Mucosa of descending colon (tissue), 3 donors: ENCODE data around the gene TRPM1. TPM values are rescaled to one million over a fixed set of nuclear protein-coding genes. Genes with fewer than 3 reads are reported as not detected.

Source experiments
- ATAC-seq: fragments of 200-7000 bp; cut with Tn5 transposase; one replicate; pipeline ENCODE4 v1.9.1; 2020; ENCODE audit warnings: mild to moderate bottlenecking, moderate library complexity
- DNase-seq, 3 donors: peaks; one replicate each; pipeline ENCODE4 v3.0.0-alpha.2; 2020
- H3K36me3 ChIP-seq: fragments of 200-600 bp; one replicate; pipeline ENCODE4 v1.8.0; 2021; ENCODE audit warnings: low read depth, mild to moderate bottlenecking
- H3K4me1 ChIP-seq: fragments of 200-600 bp; one replicate; pipeline ENCODE4 v1.8.0; 2021; ENCODE audit warnings: low read depth, mild to moderate bottlenecking
- H3K4me3 ChIP-seq: fragments of 200-600 bp; one replicate; pipeline ENCODE4 v1.8.0; 2021; ENCODE audit warnings: mild to moderate bottlenecking
- H3K9me3 ChIP-seq: fragments of 200-600 bp; one replicate; pipeline ENCODE4 v1.8.0; 2021; ENCODE audit warnings: mild to moderate bottlenecking
- CTCF ChIP-seq: fragments of 200-600 bp; IDR thresholded peaks from one replicate; pipeline ENCODE4 v1.8.0; 2022; ENCODE audit warnings: antibody characterized with exemption, mild to moderate bottlenecking
- intact Hi-C, 2 donors: fragments of 100-400 bp; cut with DNase I in 1 of 2; cut with micrococcal nuclease in 1 of 2; formaldehyde crosslinking; loops; one replicate each; pipeline versions ENCODE4 v1.11.0 to v1.11.1; 2022; cut with DNase I, micrococcal nuclease
- total RNA-seq, 3 donors: library from RNA; stranded (reverse); fragmentation: NEBNext Ultra II Directional in 2 of 3; extraction: Animal tissue kit (Norgen Biotek cat#: 25700) in 2 of 3; gene quantifications; one replicate each; pipeline versions ENCODE4 v1.2.1 to v1.2.4, GENCODE V29; 2021 to 2023
- donor health status: DM: no; HTN: no; CAD: no; lungs with moderate emphysema.
- donor health status: DM: no; HTN: no; CAD: no.
- donor health status: DM: no; HTN: yes; CAD: no.

TRPM1 gene
- total RNA-seq, 3 donors from 2014 or later, result not detected

- no peak for TF ChIP-seq CTCF
- no peak for DNase-seq
- Histone ChIP-seq H3K36me3 (no peaks in the 10 kb centered on the region), H3K4me1 (peaks cover 33% of the 10 kb centered on the region), H3K4me3 (no peak overlapping the region), H3K9me3 (no peaks in the 10 kb centered on the region)
- intact Hi-C loops, result no loop called here
- ATAC-seq, result peak; percentile 47
Measured at GRCh38 chr15:30984542-30984941, 117.0 kb downstream of the TRPM1 start.

- ATAC-seq (no peak), DNase-seq (no peak)
- intact Hi-C loops, result no loop called here
- Histone ChIP-seq H3K4me1 (peaks cover 30% of the 10 kb centered on the region), H3K4me3 (no peak overlapping the region), H3K36me3 (no peaks in the 10 kb centered on the region), H3K9me3 (no peaks in the 10 kb centered on the region)
- TF ChIP-seq CTCF, result no peak
Measured at GRCh38 chr15:30984118-30984517, 117.4 kb downstream of the TRPM1 start.

- Histone ChIP-seq H3K9me3 (no peaks in the 10 kb centered on the region), H3K4me1 (peaks cover 7% of the 10 kb centered on the region), H3K36me3 (no peaks in the 10 kb centered on the region), H3K4me3 (no peak overlapping the region)
- ATAC-seq, result peak; percentile 34
- no peak for DNase-seq
- no peak for TF ChIP-seq CTCF
- intact Hi-C loops, result no loop called here
Measured at GRCh38 chr15:30979457-30979856, 122.1 kb downstream of the TRPM1 start.

- no peak for DNase-seq
- intact Hi-C loops, result no loop called here
- ATAC-seq, result no peak
- Histone ChIP-seq H3K36me3 (no peaks in the 10 kb centered on the region), H3K9me3 (no peaks in the 10 kb centered on the region), H3K4me1 (peaks cover 5% of the 10 kb centered on the region), H3K4me3 (no peak overlapping the region)
- no peak for TF ChIP-seq CTCF
Measured at GRCh38 chr15:30978328-30978727, 123.2 kb downstream of the TRPM1 start.

DNA sequence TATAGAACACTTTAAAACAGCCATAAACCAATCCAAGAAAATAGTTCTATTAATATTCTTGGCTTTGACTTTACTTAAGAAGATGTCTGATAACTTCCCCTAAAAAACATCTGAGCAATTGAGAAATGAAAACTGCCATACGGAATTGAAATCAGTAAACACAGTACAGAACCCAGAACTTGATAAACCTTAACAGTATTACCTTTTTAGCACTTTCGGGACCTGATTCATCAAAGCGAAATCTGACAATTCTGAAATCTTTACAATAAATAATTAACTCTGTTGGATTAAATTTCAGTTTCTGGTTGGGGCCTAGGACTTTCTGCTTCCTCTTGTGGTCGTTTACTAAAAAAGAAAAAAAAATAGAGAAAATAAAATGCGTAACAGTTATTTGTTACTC lies 127.4 kb downstream of the TRPM1 start:
- no peak overlapping the region for H3K4me3 ChIP-seq
- no peaks in the 10 kb centered on the region for H3K9me3 ChIP-seq
- no peak for TF ChIP-seq CTCF
- intact Hi-C loops, result no loop called here
- DNase-seq (no peak), ATAC-seq (no peak)
- peaks cover 5% of the 10 kb centered on the region for H3K4me1 ChIP-seq
- no peaks in the 10 kb centered on the region for H3K36me3 ChIP-seq

- ATAC-seq (no peak), DNase-seq (no peak)
- Histone ChIP-seq H3K4me1 (peaks cover 1% of the 10 kb centered on the region), H3K36me3 (no peaks in the 10 kb centered on the region), H3K4me3 (no peak overlapping the region), H3K9me3 (no peaks in the 10 kb centered on the region)
- intact Hi-C loops, result no loop called here
- TF ChIP-seq CTCF, result no peak
Measured at GRCh38 chr15:30973379-30973778, 128.1 kb downstream of the TRPM1 start.
